CD4-positive, alpha-beta T cell treated with Interferon gamma for 1 hour (primary cell): ENCODE results near the gene PRF1.
A peak's percentile ranks its signal among the peaks of the same experiment; 100 is the strongest.
"Not testable (repeated sequence)": the region's sequence is repeated elsewhere in the genome, so short reads cannot be mapped to it uniquely, and the experiment has no call there.

Experiments
- DNase-seq: peaks from one replicate; pipeline ENCODE4 v3.0.0-alpha.2; 2020

PRF1 gene

GRCh38 chr10:70602665-70603448, at the start of gene PRF1:
Gene PRF1, minus strand, starts transcription at chr10:70602741. Its CDS starts 1,839 bp downstream, at chr10:70600902.
- DNase-seq = peak; percentile 82

GRCh38 chr10:70651661-70652060, 49.1 kb upstream of the PRF1 start:
- DNase-seq = no peak

GRCh38 chr10:70650718-70651117, 48.2 kb upstream of the PRF1 start:
- no peak for DNase-seq

- DNase-seq = no peak
These were observed 47.6 kb upstream of the PRF1 start for GRCh38 chr10:70650104-70650503.

GRCh38 chr10:70649526-70649925, 47.0 kb upstream of the PRF1 start:
- DNase-seq = no peak

- DNase-seq = no peak
These were observed 45.9 kb upstream of the PRF1 start for GRCh38 chr10:70648427-70648826.

GRCh38 chr10:70647086-70647485, 44.5 kb upstream of the PRF1 start:
- DNase-seq = no peak

- DNase-seq = not testable (repeated sequence)
These were observed 42.4 kb upstream of the PRF1 start for GRCh38 chr10:70644959-70645358.

GRCh38 chr10:70643272-70643671, 40.7 kb upstream of the PRF1 start:
- DNase-seq = not testable (repeated sequence)

- not testable (repeated sequence) for DNase-seq
These were observed 37.3 kb upstream of the PRF1 start for GRCh38 chr10:70639640-70640383.

GRCh38 chr10:70634515-70634914, 32.0 kb upstream of the PRF1 start:
- not testable (repeated sequence) for DNase-seq

- no peak for DNase-seq
These were observed 31.5 kb upstream of the PRF1 start for GRCh38 chr10:70634011-70634410.

- DNase-seq = not testable (repeated sequence)
These were observed 29.2 kb upstream of the PRF1 start for GRCh38 chr10:70631735-70632134.

GRCh38 chr10:70629338-70629737, 26.8 kb upstream of the PRF1 start:
- DNase-seq = no peak

GRCh38 chr10:70626056-70626455, 23.5 kb upstream of the PRF1 start:
- no peak for DNase-seq

- DNase-seq = no peak
These were observed 20.7 kb upstream of the PRF1 start for GRCh38 chr10:70622981-70623844.

- no peak for DNase-seq
These were observed 20.0 kb upstream of the PRF1 start for GRCh38 chr10:70622541-70622940.

- no peak for DNase-seq
These were observed 19.1 kb upstream of the PRF1 start for GRCh38 chr10:70621503-70622078.

GRCh38 chr10:70620020-70620289, 17.4 kb upstream of the PRF1 start:
- no peak for DNase-seq

- no peak for DNase-seq
These were observed 16.9 kb upstream of the PRF1 start for GRCh38 chr10:70619271-70620019.

GRCh38 chr10:70618663-70619062, 16.1 kb upstream of the PRF1 start:
- no peak for DNase-seq

GRCh38 chr10:70617798-70618568, 15.4 kb upstream of the PRF1 start:
- DNase-seq = no peak
